Brain microvascular endothelial cell (primary cell): ENCODE results near the gene PARD3.

Source experiments
- DNase-seq: peaks from one replicate; pipeline ENCODE4 v3.0.0-alpha.2; 2020
- H3K27ac ChIP-seq: fragments of 250-450 bp; sonication (Bioruptor Pico); 2 replicates; pipeline ENCODE4 v1.5.1; 2020; ENCODE audit warnings: mild to moderate bottlenecking, moderate library complexity
- H3K27me3 ChIP-seq: fragments of 250-450 bp; sonication (Bioruptor Pico); replicated peaks from 2 replicates; pipeline ENCODE4 v1.5.1; 2020; ENCODE audit warnings: mild to moderate bottlenecking
- H3K36me3 ChIP-seq: fragments of 250-450 bp; sonication (Bioruptor Pico); replicated peaks from 2 replicates; pipeline ENCODE4 v1.5.1; 2020; ENCODE audit warnings: mild to moderate bottlenecking
- H3K4me3 ChIP-seq: 2 replicates; pipeline ENCODE4 v1.5.1; 2011; ENCODE audit warnings: low read depth, mild to moderate bottlenecking, control low read depth, low read length, moderate library complexity
- in situ Hi-C: cut with HindIII; loops from 2 replicates; pipeline ENCODE4 v1.10.0; 2017; ENCODE audit warnings: low sequenced_read_pairs, low pct_ligation_motif_present
- TF ChIP-seq, protein P1 (sequence below): IDR thresholded peaks from 2 replicates; pipeline ENCODE4 v1.5.1; 2011; ENCODE audit warnings: low read depth, mild to moderate bottlenecking, moderate library complexity, low read length, control low read depth, inconsistent platforms; ENCODE audit errors: missing control alignments

PARD3 gene

DNA sequence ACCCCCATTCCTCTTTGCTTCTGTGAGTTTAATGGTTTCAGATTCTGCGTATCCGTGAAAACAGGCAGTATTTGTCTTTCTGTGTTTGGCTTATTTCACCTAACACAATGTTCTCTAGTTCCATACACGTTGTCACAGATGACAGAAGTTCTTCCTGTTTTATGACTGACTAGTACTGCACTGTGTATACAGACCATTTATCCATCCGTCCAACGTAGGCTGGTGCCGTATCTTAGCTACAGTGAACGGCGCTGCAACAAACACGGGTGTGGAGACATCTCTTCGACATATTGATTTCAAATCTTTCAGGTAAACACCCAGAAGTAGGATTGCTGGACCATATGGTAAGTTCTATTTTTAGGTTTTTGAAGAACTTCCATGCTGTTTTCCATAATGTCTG is 181.7 kb downstream of the PARD3 start:
- DNase-seq = no peak
- in situ Hi-C loops = no loop called here

DNA sequence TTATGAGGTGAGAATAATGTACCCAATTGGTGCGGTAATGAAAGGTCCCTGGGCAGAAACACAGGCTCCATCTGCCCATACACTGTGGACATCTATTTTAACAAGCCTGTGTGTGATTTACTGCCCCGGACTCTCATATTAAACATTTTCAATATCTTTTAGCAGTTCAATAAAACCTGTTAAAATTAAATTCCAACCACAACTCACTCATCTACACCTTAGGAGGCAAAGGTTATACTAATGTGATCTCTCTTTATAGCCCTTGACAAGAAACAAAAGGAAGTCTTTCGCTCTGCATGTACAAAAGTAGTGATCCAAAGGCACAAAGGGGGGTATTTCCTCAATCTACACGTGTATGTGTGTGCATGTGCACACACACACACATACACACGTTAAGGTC is 186.0 kb downstream of the PARD3 start:
- no peak overlapping the region for H3K4me3 ChIP-seq
- TF ChIP-seq, protein P1, sequence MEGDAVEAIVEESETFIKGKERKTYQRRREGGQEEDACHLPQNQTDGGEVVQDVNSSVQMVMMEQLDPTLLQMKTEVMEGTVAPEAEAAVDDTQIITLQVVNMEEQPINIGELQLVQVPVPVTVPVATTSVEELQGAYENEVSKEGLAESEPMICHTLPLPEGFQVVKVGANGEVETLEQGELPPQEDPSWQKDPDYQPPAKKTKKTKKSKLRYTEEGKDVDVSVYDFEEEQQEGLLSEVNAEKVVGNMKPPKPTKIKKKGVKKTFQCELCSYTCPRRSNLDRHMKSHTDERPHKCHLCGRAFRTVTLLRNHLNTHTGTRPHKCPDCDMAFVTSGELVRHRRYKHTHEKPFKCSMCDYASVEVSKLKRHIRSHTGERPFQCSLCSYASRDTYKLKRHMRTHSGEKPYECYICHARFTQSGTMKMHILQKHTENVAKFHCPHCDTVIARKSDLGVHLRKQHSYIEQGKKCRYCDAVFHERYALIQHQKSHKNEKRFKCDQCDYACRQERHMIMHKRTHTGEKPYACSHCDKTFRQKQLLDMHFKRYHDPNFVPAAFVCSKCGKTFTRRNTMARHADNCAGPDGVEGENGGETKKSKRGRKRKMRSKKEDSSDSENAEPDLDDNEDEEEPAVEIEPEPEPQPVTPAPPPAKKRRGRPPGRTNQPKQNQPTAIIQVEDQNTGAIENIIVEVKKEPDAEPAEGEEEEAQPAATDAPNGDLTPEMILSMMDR = no peak

More for the DNA sequence above, 181.7 kb downstream of the PARD3 start:
- H3K4me3 ChIP-seq = no peak overlapping the region
- no peaks in the 10 kb centered on the region for H3K27me3 ChIP-seq
- H3K36me3 ChIP-seq = no peaks in the 10 kb centered on the region
- no peak overlapping the region for H3K27ac ChIP-seq
- TF ChIP-seq, protein P1 = no peak

DNA sequence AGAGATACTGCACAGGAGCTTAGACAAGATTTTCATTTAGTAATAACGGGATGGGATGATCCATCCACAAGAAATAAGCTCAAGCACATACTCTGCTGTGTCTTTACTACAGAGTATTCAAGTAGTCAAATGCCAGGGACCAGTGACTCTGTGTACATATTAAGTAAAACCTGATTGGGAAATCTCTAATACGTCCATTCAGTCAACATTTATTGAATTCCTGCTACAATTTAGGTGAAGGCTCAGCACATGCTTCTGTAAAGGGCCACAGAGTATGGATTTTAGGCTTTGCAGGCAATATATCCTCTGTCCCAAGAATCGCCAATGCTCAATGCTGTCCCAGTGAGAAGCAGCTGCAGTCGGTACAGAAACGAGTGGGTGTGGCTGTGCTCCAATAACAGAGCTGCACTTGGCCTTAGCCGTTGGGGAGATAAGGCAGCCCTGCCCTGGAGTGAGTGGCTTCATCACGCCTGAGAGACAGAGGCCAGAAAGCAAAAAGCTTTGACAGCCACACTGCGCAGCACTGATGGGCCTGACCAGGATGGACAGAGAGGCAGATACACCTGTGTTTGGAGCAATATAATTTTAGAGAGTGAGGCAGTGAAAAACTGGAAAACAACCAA is 186.8 kb downstream of the PARD3 start:
- in situ Hi-C loops = no loop called here
- TF ChIP-seq, protein P1 = no peak
- DNase-seq = peak; percentile 58
- H3K27me3 ChIP-seq = no peaks in the 10 kb centered on the region
- H3K4me3 ChIP-seq = no peak overlapping the region
- no peaks in the 10 kb centered on the region for H3K36me3 ChIP-seq
- H3K27ac ChIP-seq = no peak overlapping the region

More for the DNA sequence above, 186.0 kb downstream of the PARD3 start:
- DNase-seq = no peak
- H3K36me3 ChIP-seq = no peaks in the 10 kb centered on the region
- no peak overlapping the region for H3K27ac ChIP-seq
- in situ Hi-C loops = no loop called here
- H3K27me3 ChIP-seq = no peaks in the 10 kb centered on the region

DNA sequence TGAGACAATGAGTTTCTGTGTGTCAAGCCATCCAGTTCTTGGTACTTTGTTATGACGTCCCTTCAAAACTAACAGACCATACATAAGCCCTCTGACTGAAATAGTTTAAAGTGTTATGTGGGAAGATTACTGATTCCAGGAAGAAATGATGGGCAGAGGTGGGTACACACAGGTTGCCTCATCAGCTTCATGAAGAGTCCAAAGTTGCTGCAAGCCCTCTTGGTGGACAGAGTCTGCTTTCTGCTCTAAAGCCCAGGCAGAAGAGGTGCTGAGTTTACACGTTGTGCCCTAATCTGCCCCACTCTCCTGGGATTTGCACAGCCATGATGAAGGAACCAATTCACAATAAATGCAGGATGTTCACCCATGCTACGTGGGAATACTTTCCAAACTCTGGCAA is 187.4 kb downstream of the PARD3 start:
- Histone ChIP-seq H3K36me3 (no peaks in the 10 kb centered on the region), H3K4me3 (no peak overlapping the region), H3K27ac (no peak overlapping the region), H3K27me3 (no peaks in the 10 kb centered on the region)
- TF ChIP-seq, protein P1 = no peak
- in situ Hi-C loops = no loop called here
- no peak for DNase-seq

DNA sequence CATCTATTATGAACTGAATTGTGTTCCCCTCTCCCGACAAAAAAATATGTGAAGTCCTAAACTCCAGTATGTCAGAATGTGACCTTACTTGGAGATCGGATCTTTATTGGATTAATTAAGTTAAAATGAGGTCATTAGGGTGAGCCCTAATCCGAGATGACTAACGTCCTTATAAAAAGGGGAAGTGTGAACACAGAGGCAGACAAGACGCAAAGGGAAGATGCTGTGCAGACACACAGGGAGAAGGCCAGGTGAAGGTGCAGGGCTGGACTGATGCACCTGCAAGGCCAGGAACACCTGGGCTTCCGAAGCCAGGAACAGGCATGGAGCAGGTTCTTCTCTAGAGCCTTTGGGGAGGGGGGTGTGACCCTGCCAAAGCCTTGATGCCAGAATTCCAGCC is 187.8 kb downstream of the PARD3 start:
- TF ChIP-seq, protein P1 = no peak
- DNase-seq = no peak
- Histone ChIP-seq H3K4me3 (no peak overlapping the region), H3K36me3 (no peaks in the 10 kb centered on the region), H3K27ac (no peak overlapping the region), H3K27me3 (no peaks in the 10 kb centered on the region)
- in situ Hi-C loops = no loop called here
